Measurements from ENCODE around the gene SSBP3. TPM values are rescaled to one million over a fixed set of nuclear protein-coding genes. Genes with fewer than 3 reads are reported as not detected.

SSBP3 gene
- total RNA-seq, 4 donors from 2014 or later, result 26.4 to 49.5 (median 37.1) TPM

DNA sequence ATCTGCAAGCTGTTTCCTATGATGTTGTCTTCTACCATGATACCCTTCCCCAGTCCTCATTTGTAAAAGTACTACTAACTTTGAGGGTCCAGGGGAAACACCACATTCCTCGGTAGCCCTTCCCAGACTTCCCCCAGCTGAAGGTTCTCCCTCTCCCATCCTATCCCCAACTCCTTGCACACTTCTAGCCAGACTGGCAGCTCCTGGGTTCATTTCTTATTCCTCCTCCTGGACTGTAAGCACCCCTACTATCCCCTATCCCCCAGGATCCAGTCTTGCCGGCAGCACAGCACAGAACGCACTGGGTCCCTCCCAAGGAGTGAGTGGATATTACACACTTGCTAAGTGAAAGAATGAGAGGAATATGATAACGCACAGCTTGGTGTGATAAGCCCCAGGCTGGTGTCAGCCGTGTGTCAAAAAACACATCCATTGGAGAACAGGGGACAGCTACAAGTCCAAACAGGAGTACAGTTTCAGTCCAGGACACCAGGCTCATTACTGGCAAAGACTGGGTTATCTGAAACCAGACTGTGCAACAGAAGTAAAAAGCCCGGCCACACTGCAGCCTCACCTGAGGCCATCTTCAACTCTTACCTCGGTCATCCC, 100.2 kb downstream of the SSBP3 start:
- no peak overlapping the region for H3K27ac ChIP-seq
- no peaks in the 10 kb centered on the region for H3K9me3 ChIP-seq
- no peak overlapping the region for H3K4me3 ChIP-seq
- no peaks in the 10 kb centered on the region for H3K36me3 ChIP-seq
- DNase-seq (ENCODE audit: low spot score in 2 of 2), result no peak
- H3K4me1 ChIP-seq, result peaks cover 26% of the 10 kb centered on the region
- TF ChIP-seq, protein P1, sequence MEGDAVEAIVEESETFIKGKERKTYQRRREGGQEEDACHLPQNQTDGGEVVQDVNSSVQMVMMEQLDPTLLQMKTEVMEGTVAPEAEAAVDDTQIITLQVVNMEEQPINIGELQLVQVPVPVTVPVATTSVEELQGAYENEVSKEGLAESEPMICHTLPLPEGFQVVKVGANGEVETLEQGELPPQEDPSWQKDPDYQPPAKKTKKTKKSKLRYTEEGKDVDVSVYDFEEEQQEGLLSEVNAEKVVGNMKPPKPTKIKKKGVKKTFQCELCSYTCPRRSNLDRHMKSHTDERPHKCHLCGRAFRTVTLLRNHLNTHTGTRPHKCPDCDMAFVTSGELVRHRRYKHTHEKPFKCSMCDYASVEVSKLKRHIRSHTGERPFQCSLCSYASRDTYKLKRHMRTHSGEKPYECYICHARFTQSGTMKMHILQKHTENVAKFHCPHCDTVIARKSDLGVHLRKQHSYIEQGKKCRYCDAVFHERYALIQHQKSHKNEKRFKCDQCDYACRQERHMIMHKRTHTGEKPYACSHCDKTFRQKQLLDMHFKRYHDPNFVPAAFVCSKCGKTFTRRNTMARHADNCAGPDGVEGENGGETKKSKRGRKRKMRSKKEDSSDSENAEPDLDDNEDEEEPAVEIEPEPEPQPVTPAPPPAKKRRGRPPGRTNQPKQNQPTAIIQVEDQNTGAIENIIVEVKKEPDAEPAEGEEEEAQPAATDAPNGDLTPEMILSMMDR (IDR thresholded peaks at IDR 0.05), result no peak
- TF ChIP-seq EP300 (IDR thresholded peaks at IDR 0.05) (no peak), POLR2AphosphoS5 (IDR thresholded peaks at IDR 0.05) (no peak), POLR2A (IDR thresholded peaks at IDR 0.05) (no peak)
- WGBS, result 66% methylated on average over 7 of the region's 7 CpGs
- no peaks in the 10 kb centered on the region for H3K27me3 ChIP-seq

DNA sequence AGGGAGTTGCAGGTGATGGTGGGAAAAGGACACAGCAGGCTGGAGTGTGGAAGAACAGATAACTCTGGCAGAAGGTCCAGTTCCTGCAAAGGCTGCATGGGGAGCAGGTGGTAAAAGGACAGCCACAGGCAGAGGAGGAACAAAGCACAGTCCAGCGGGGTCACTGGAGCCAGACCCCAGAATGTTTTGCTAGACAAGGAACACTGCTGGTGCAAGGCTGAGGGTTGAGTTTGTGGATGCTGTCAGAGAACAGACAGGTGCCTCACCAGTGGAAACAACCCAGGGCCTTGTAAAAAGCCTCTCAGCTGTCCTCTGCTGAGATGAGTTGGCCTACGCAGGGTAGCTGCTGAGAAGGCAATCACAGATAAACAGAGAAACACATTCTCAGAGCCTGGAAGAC, 101.7 kb downstream of the SSBP3 start:
- H3K27me3 ChIP-seq, result no peaks in the 10 kb centered on the region
- DNase-seq (ENCODE audit: low spot score in 2 of 2), result no peak
- no peaks in the 10 kb centered on the region for H3K9me3 ChIP-seq
- no peak overlapping the region for H3K4me3 ChIP-seq
- TF ChIP-seq POLR2AphosphoS5 (IDR thresholded peaks at IDR 0.05) (no peak), EP300 (IDR thresholded peaks at IDR 0.05) (no peak), POLR2A (IDR thresholded peaks at IDR 0.05) (no peak)
- TF ChIP-seq, protein P1 (IDR thresholded peaks at IDR 0.05), result no peak
- H3K36me3 ChIP-seq, result no peaks in the 10 kb centered on the region
- H3K4me1 ChIP-seq, result peaks cover 22% of the 10 kb centered on the region
- H3K27ac ChIP-seq, result no peak overlapping the region
- 96% methylated on average over 2 of the region's 2 CpGs for WGBS

DNA sequence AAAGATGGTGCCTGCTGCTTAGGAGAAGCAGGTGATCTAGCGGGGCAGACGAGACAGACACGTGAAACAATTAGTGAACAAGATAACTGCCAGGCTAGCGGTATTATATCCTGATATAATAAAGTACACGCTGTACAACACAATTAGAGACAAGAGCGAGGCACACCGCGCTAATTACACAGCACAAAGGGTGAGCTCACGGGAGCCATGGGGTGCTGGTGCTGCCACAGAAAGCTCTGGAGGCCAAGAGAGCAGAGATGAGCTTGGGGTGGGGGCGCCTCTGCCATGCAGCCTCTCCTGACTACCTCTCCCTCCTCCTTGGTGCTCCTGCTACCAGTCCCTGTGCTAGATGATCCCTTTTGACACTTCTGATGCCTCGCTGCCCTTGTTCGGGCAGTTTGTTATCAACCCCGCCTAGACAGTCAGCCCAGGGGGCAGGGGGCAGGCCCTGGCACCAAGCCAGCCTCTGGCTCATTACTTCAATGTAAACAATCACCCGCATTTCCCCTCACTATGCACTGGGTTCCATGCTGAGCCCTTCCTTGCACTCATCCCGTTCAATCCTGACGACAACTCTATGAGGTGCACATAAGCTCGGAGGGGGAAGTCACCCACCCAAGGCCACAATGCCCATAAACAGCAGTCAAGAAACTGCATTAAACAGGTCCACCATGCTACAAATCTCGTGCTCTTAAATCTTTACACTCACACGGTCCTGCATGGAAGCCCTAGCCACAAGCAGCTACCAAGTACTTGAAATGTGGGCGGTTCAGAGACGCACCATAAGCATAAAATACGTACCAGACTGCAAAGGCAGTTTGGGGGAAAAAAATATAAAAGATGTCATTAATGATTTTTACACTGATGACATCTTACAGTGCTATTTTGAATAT, 103.0 kb downstream of the SSBP3 start:
- Histone ChIP-seq H3K9me3 (no peaks in the 10 kb centered on the region), H3K27me3 (no peaks in the 10 kb centered on the region), H3K4me1 (peaks cover 27% of the 10 kb centered on the region), H3K4me3 (no peak overlapping the region), H3K27ac (no peak overlapping the region), H3K36me3 (no peaks in the 10 kb centered on the region)
- WGBS, result 89% methylated on average over 22 of the region's 22 CpGs
- no peak for DNase-seq (ENCODE audit: low spot score in 2 of 2)
- no peak for TF ChIP-seq POLR2AphosphoS5 (IDR thresholded peaks at IDR 0.05)
- TF ChIP-seq, protein P1 (IDR thresholded peaks at IDR 0.05), result no peak

DNA sequence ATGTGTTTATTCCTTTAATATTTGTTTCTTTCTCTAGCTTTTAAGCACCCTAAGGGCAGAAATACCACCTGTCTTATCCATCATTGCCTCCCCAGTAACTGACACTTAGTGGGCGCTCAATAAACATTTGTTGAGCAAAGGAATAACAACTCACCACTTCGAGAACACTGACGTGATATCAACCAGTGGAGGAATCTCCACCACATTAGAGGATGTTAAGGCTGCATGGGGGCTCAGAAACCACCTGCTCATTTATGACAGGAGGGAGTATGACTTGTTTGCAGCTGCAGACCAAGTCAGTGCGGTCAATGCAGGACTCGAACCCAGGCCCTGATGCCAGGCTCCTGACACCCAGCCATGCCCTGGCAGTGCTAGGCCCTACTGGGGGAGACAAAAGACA, 103.6 kb downstream of the SSBP3 start:
- no peak for DNase-seq (ENCODE audit: low spot score in 2 of 2)
- TF ChIP-seq POLR2AphosphoS5 (IDR thresholded peaks at IDR 0.05), result no peak
- TF ChIP-seq POLR2A (IDR thresholded peaks at IDR 0.05), result no peak
- TF ChIP-seq EP300 (IDR thresholded peaks at IDR 0.05), result no peak
- TF ChIP-seq, protein P1 (IDR thresholded peaks at IDR 0.05), result no peak
- 92% methylated on average over 5 of the region's 5 CpGs for WGBS
- H3K27ac ChIP-seq, result no peak overlapping the region
- peaks cover 33% of the 10 kb centered on the region for H3K4me1 ChIP-seq
- no peak overlapping the region for H3K4me3 ChIP-seq
- H3K36me3 ChIP-seq, result no peaks in the 10 kb centered on the region
- H3K9me3 ChIP-seq, result no peaks in the 10 kb centered on the region
- H3K27me3 ChIP-seq, result no peaks in the 10 kb centered on the region

DNA sequence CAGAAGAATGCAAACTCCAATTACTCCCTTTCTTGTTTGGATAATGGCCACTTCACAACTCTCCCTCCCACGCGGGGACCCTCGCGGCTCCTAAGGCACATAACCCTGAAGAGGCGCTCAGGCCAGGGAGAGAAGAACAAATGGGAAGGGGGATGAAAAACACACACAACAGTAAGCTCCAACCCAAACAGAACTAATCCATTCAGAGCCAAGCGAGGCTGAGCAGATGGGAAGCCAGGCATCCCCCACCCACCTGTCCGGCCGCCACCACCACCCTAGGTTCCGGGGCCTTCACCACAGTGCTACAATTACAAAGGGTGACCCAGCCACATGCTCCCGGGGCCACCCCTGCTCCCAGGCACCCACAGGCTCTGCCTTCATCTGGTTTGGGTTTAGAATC, 104.7 kb downstream of the SSBP3 start:
- Histone ChIP-seq H3K4me1 (peaks cover 39% of the 10 kb centered on the region), H3K27me3 (no peaks in the 10 kb centered on the region), H3K27ac (no peak overlapping the region), H3K36me3 (no peaks in the 10 kb centered on the region), H3K4me3 (no peak overlapping the region), H3K9me3 (no peaks in the 10 kb centered on the region)
- TF ChIP-seq POLR2AphosphoS5 (IDR thresholded peaks at IDR 0.05), result no peak
- no peak for TF ChIP-seq EP300 (IDR thresholded peaks at IDR 0.05)
- TF ChIP-seq, protein P1 (IDR thresholded peaks at IDR 0.05), result no peak
- TF ChIP-seq POLR2A (IDR thresholded peaks at IDR 0.05), result no peak
- WGBS, result 87% methylated on average over 10 of the region's 10 CpGs
- no peak for DNase-seq (ENCODE audit: low spot score in 2 of 2)

Data from suprapubic skin (tissue), 4 donors.